Mucosa of rectum (tissue), 2 donors: ENCODE results near the gene HINT3.
"Not testable (repeated sequence)": the region's sequence is repeated elsewhere in the genome, so short reads cannot be mapped to it uniquely, and the experiment has no call there.

Experiments
- H3K27ac ChIP-seq, 2 donors: one replicate each; pipeline ENCODE4 v1.7.0; 2013; ENCODE audit warnings: inconsistent platforms in 2 of 2, low read depth in 2 of 2, low read length in 2 of 2
- H3K27me3 ChIP-seq, 2 donors: one replicate each; pipeline ENCODE4 v1.7.0; 2013; ENCODE audit warnings: low read length in 2 of 2; ENCODE audit not compliant: control insufficient read depth in 2 of 2, insufficient read depth in 2 of 2
- H3K36me3 ChIP-seq, 2 donors: one replicate each; pipeline ENCODE4 v1.7.0; 2013; ENCODE audit warnings: low read length in 2 of 2; ENCODE audit not compliant: control insufficient read depth in 2 of 2, insufficient read depth in 2 of 2
- H3K4me1 ChIP-seq, 2 donors: one replicate each; pipeline ENCODE4 v1.7.0; 2013; ENCODE audit warnings: low read length in 2 of 2, mild to moderate bottlenecking in 1 of 2; ENCODE audit not compliant: control insufficient read depth in 2 of 2, insufficient read depth in 2 of 2
- H3K4me3 ChIP-seq, 2 donors: one replicate each; pipeline ENCODE4 v1.7.0; 2013; ENCODE audit warnings: low read length in 2 of 2
- H3K9ac ChIP-seq, 2 donors: one replicate each; pipeline ENCODE4 v1.7.0; 2013; ENCODE audit warnings: low read length in 2 of 2, low read depth in 1 of 2, mild to moderate bottlenecking in 1 of 2
- H3K9me3 ChIP-seq, 2 donors: one replicate each; pipeline ENCODE4 v1.7.0; 2013; ENCODE audit warnings: low read length in 2 of 2; ENCODE audit not compliant: control insufficient read depth in 2 of 2
- donor health status: healthy.
- donor health status: Normal muscosa, but diverticular disease.

The HINT3 gene

GRCh38 chr6:125948455-125948854 lies 8.1 kb upstream of the HINT3 start:
- no peaks in the 10 kb centered on the region for H3K9me3 ChIP-seq
- H3K27me3 ChIP-seq = no peaks in the 10 kb centered on the region
- H3K36me3 ChIP-seq = no peaks in the 10 kb centered on the region
- H3K9ac ChIP-seq = no peak overlapping the region
- H3K4me1 ChIP-seq = peaks cover 10 to 15% of the 10 kb centered on the region in 2 donors
- no peak overlapping the region for H3K27ac ChIP-seq
- H3K4me3 ChIP-seq = no peak overlapping the region

- no peak overlapping the region for H3K4me3 ChIP-seq
- H3K36me3 ChIP-seq = no peaks in the 10 kb centered on the region
- no peak overlapping the region for H3K27ac ChIP-seq
- H3K9ac ChIP-seq = no peak overlapping the region
- H3K4me1 ChIP-seq = peaks cover 9 to 10% of the 10 kb centered on the region in 2 donors
- no peaks in the 10 kb centered on the region for H3K9me3 ChIP-seq
- no peaks in the 10 kb centered on the region for H3K27me3 ChIP-seq
Observed at GRCh38 chr6:125949069-125949468, 7.5 kb upstream of the HINT3 start.

- H3K9ac ChIP-seq = no peak overlapping the region
- no peaks in the 10 kb centered on the region for H3K27me3 ChIP-seq
- no peaks in the 10 kb centered on the region for H3K36me3 ChIP-seq
- H3K27ac ChIP-seq = no peak overlapping the region
- H3K9me3 ChIP-seq = no peaks in the 10 kb centered on the region
- H3K4me3 ChIP-seq = no peak overlapping the region
- peaks cover 0 to 5% of the 10 kb centered on the region in 2 donors for H3K4me1 ChIP-seq
Observed at GRCh38 chr6:125950293-125950692, 6.3 kb upstream of the HINT3 start.

GRCh38 chr6:125950716-125951115 lies 5.9 kb upstream of the HINT3 start:
- H3K27ac ChIP-seq, H3K9me3 ChIP-seq, H3K9ac ChIP-seq, H3K4me1 ChIP-seq, H3K4me3 ChIP-seq, H3K27me3 ChIP-seq, H3K36me3 ChIP-seq: not testable (repeated sequence)

GRCh38 chr6:125951323-125951722 lies 5.2 kb upstream of the HINT3 start:
- H3K9me3 ChIP-seq = no peaks in the 10 kb centered on the region
- H3K4me1 ChIP-seq = peaks cover 3 to 4% of the 10 kb centered on the region in 2 donors
- no peak overlapping the region for H3K27ac ChIP-seq
- H3K27me3 ChIP-seq = no peaks in the 10 kb centered on the region
- no peak overlapping the region for H3K9ac ChIP-seq
- H3K4me3 ChIP-seq = no peak overlapping the region
- no peaks in the 10 kb centered on the region for H3K36me3 ChIP-seq

GRCh38 chr6:125952764-125953501 lies 3.6 kb upstream of the HINT3 start:
- no peak overlapping the region for H3K4me3 ChIP-seq
- peaks cover 4 to 8% of the 10 kb centered on the region in 2 donors for H3K4me1 ChIP-seq
- H3K36me3 ChIP-seq = no peaks in the 10 kb centered on the region
- no peak overlapping the region for H3K9ac ChIP-seq
- no peaks in the 10 kb centered on the region for H3K9me3 ChIP-seq
- no peak overlapping the region for H3K27ac ChIP-seq
- H3K27me3 ChIP-seq = no peaks in the 10 kb centered on the region

GRCh38 chr6:125953502-125953875 lies 3.1 kb upstream of the HINT3 start:
- H3K27me3 ChIP-seq = no peaks in the 10 kb centered on the region
- no peak overlapping the region for H3K4me3 ChIP-seq
- H3K9ac ChIP-seq = no peak overlapping the region
- no peaks in the 10 kb centered on the region for H3K36me3 ChIP-seq
- H3K27ac ChIP-seq = no peak overlapping the region
- no peaks in the 10 kb centered on the region for H3K9me3 ChIP-seq
- peaks cover 7 to 12% of the 10 kb centered on the region in 2 donors for H3K4me1 ChIP-seq

- no peaks in the 10 kb centered on the region for H3K27me3 ChIP-seq
- no peaks in the 10 kb centered on the region for H3K36me3 ChIP-seq
- peaks cover 10 to 12% of the 10 kb centered on the region in 2 donors for H3K4me1 ChIP-seq
- no peak overlapping the region for H3K27ac ChIP-seq
- H3K4me3 ChIP-seq = no peak overlapping the region
- no peaks in the 10 kb centered on the region for H3K9me3 ChIP-seq
- H3K9ac ChIP-seq = no peak overlapping the region
Observed at GRCh38 chr6:125954735-125955339, 1.7 kb upstream of the HINT3 start.

- no peaks in the 10 kb centered on the region for H3K9me3 ChIP-seq
- peaks cover 10 to 12% of the 10 kb centered on the region in 2 donors for H3K4me1 ChIP-seq
- no peaks in the 10 kb centered on the region for H3K36me3 ChIP-seq
- H3K9ac ChIP-seq = peak overlapping the region; percentile 35 to 99
- no peaks in the 10 kb centered on the region for H3K27me3 ChIP-seq
- peak overlapping the region in 1 of 2 donors; percentile 92 for H3K27ac ChIP-seq
- peak overlapping the region; percentile 91 to 95 for H3K4me3 ChIP-seq
Observed at GRCh38 chr6:125955973-125956372, 597 bp upstream of the HINT3 start.

GRCh38 chr6:125957391-125957693 lies 772 bp downstream of the HINT3 start:
- no peaks in the 10 kb centered on the region for H3K36me3 ChIP-seq
- H3K9me3 ChIP-seq = no peaks in the 10 kb centered on the region
- peak overlapping the region; percentile 91 to 99 for H3K9ac ChIP-seq
- peaks cover 10 to 12% of the 10 kb centered on the region in 2 donors for H3K4me1 ChIP-seq
- peak overlapping the region; percentile 91 to 95 for H3K4me3 ChIP-seq
- H3K27me3 ChIP-seq = no peaks in the 10 kb centered on the region
- H3K27ac ChIP-seq = peak overlapping the region; percentile 92 to 95
